ENCODE results near the gene VIP.
"Not testable (repeated sequence)": the region's sequence is repeated elsewhere in the genome, so short reads cannot be mapped to it uniquely, and the experiment has no call there.

Gene VIP

GRCh38 chr6:152750694-152751093 lies at the start of gene VIP:
Gene VIP, plus strand, starts transcription at chr6:152750797. Its CDS starts 1,381 bp downstream, at chr6:152752178.
- DNase-seq (ENCODE audit: low spot score) = no peak

- no peak for DNase-seq (ENCODE audit: low spot score)
These were observed 49.3 kb upstream of the VIP start for GRCh38 chr6:152701081-152701862.

- no peak for DNase-seq (ENCODE audit: low spot score)
These were observed 48.7 kb upstream of the VIP start for GRCh38 chr6:152701863-152702401.

- DNase-seq (ENCODE audit: low spot score) = not testable (repeated sequence)
These were observed 46.8 kb upstream of the VIP start for GRCh38 chr6:152703750-152704149.

GRCh38 chr6:152705327-152705726 lies 45.3 kb upstream of the VIP start:
- no peak for DNase-seq (ENCODE audit: low spot score)

GRCh38 chr6:152716322-152716721 lies 34.3 kb upstream of the VIP start:
- no peak for DNase-seq (ENCODE audit: low spot score)

GRCh38 chr6:152720974-152721373 lies 29.6 kb upstream of the VIP start:
- no peak for DNase-seq (ENCODE audit: low spot score)

- DNase-seq (ENCODE audit: low spot score) = no peak
These were observed 28.6 kb upstream of the VIP start for GRCh38 chr6:152721956-152722355.

- DNase-seq (ENCODE audit: low spot score) = peak; percentile 21
These were observed 27.2 kb upstream of the VIP start for GRCh38 chr6:152723398-152723797.

GRCh38 chr6:152726313-152726712 lies 24.3 kb upstream of the VIP start:
- DNase-seq (ENCODE audit: low spot score) = no peak

- no peak for DNase-seq (ENCODE audit: low spot score)
These were observed 23.1 kb upstream of the VIP start for GRCh38 chr6:152727507-152727906.

GRCh38 chr6:152734630-152735029 lies 16.0 kb upstream of the VIP start:
- DNase-seq (ENCODE audit: low spot score) = no peak

GRCh38 chr6:152736687-152737273 lies 13.8 kb upstream of the VIP start:
- DNase-seq (ENCODE audit: low spot score) = no peak

GRCh38 chr6:152745509-152746171 lies 5.0 kb upstream of the VIP start:
- DNase-seq (ENCODE audit: low spot score) = no peak

GRCh38 chr6:152746172-152746553 lies 4.4 kb upstream of the VIP start:
- DNase-seq (ENCODE audit: low spot score) = no peak

- peak; percentile 42 for DNase-seq (ENCODE audit: low spot score)
These were observed 1.8 kb upstream of the VIP start for GRCh38 chr6:152748843-152749242.

GRCh38 chr6:152749336-152749735 lies 1.3 kb upstream of the VIP start:
- no peak for DNase-seq (ENCODE audit: low spot score)

GRCh38 chr6:152765331-152765730 lies 14.7 kb downstream of the VIP start:
- DNase-seq (ENCODE audit: low spot score) = no peak

GRCh38 chr6:152769159-152769558 lies 18.6 kb downstream of the VIP start:
- no peak for DNase-seq (ENCODE audit: low spot score)

GRCh38 chr6:152769993-152770392 lies 19.4 kb downstream of the VIP start:
- no peak for DNase-seq (ENCODE audit: low spot score)

- DNase-seq (ENCODE audit: low spot score) = no peak
These were observed 20.6 kb downstream of the VIP start for GRCh38 chr6:152771061-152771687.

- DNase-seq (ENCODE audit: low spot score) = peak; percentile 7
These were observed 24.8 kb downstream of the VIP start for GRCh38 chr6:152775428-152775827.
